HepG2 (cell line): Measurements from ENCODE around the gene TBC1D16.

Source experiments
- CEBPB ChIP-seq: IDR thresholded peaks from 2 replicates; pipeline ENCODE4 v1.6.1; 2011; ENCODE audit warnings: low read depth, low read length, improper control_type of control experiment, borderline replicate concordance
- KAT7 ChIP-seq: IDR thresholded peaks from 2 replicates; pipeline ENCODE4 v1.6.1; 2018; ENCODE audit warnings: borderline replicate concordance, missing compliant biosample characterization
- ZBTB33 ChIP-seq: sonication (generic); formaldehyde crosslinking; IDR thresholded peaks from 2 replicates; pipeline ENCODE4 v1.4.0; 2020; ENCODE audit warnings: missing genetic modification reagents
- ZZZ3 ChIP-seq: sonication (generic); formaldehyde crosslinking; IDR thresholded peaks from 2 replicates; pipeline ENCODE4 v1.4.0; 2020; ENCODE audit warnings: missing genetic modification reagents, mild to moderate bottlenecking, borderline replicate concordance

DNA sequence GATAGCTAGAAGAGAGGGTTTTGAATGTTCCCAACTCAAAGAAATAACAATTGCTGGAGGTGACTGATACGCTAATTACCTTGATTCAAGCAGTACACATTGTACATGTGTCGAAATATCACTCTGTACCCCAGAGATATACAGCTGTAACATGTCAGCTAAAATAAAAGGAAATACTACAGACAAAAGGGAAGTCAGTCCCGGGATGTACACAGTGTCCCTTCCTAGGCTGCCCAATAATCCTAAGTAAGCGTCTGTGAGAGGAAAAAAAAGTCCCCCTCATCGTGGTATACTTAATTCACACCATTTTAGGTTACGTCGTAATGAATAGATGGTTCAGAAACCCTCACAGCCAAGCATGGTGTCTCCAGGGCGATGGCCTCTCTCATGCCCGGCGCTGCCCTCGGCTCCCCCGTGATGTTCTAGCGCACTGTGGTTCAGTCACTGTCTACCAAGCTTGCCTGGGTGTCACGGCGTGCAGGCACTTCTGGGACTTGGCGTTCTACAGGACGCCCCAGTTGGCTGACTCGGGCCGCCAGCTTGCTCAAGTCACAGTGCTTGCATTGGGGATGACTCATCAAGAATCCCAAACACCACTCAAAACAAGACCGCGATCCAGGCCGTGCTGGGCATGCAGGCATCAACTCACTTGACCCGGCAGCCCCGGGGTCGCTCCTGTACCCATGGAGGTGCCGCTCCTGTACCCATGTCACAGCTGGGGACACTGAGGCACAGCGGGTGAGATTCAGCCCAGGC is 28.3 kb upstream of the TBC1D16 start:
- TF ChIP-seq ZBTB33 (CRISPR knock-in tag) (peak; percentile 97), ZZZ3 (CRISPR knock-in tag) (no peak), KAT7 (CRISPR knock-in tag) (no peak), CEBPB (peak; percentile 19; the same call in 1 of the 2 replicates)
